ENCODE measurements around the gene CYS1.
"Not testable (repeated sequence)": the region's sequence is repeated elsewhere in the genome, so short reads cannot be mapped to it uniquely, and the experiment has no call there.

CYS1 gene

DNA sequence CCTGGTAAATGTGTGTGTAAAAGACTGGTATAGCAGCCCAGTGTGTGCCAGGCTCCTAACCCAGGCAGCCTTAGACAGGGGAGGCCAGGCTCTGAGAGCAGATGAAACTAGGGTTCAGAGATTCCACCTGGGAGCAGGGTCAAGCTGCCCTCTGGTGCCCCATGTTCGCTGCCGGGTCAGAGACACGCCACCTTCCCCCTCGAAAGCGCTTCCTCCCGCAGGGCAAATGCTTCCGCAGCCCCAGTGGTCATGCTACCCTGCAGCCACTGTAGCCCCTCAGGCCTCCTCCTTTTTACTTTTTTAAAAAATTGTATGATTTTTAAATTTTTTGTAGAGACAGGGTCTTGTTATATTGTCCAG lies 47.5 kb downstream of the CYS1 start:
- no peak for TF ChIP-seq CTCF (IDR thresholded peaks at IDR 0.05; ENCODE audit: extremely low read depth, missing control alignments)

DNA sequence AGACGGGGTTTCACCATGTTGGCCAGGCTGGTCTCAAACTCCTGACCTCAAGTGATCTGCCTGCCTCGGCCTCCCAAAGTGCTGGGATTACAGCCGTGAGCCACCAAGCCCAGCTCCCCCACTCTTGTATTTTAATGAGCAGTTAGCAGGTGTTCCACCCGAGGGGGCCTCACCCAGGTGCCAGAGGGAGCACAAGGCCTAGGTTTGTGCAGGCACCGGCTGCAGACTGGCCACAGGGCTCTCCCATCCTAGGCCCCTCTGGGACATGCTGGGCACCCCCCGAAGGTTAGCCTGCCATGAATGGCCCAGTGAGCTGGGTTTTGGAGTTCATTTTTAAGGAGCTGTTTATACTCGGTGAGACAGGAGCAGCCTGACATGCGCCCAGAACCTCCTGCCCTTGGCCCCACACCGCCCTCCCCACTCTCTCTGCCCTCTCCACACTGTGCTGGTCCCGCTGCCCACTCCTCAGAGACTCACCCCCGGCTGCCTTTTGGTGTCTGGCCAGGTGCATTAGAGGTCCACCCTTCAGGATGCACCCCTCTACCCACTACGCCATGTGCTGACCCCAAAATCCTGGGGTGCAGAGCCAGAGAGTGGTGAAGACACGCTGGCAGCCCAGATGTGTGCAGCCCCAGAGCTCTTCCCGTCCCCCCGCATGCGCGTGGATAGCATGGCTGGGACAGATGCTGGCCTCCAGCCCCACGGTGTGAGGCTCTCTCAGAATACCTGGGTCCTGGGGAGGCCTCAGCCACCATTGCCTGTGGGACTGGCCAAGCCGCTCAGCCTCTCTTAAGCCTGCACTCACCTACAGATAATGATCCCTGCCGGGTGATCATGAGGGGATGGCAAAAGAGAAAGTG lies 48.1 kb downstream of the CYS1 start:
- TF ChIP-seq CTCF (IDR thresholded peaks at IDR 0.05; ENCODE audit: extremely low read depth, missing control alignments), result no peak
- DNase-seq (ENCODE audit: low spot score), result no peak

More for the DNA sequence above, 47.5 kb downstream of the CYS1 start:
- no peak for DNase-seq (ENCODE audit: low spot score)

- not testable (repeated sequence) for DNase-seq (ENCODE audit: low spot score)
Observed at GRCh38 chr2:10030798-10031197, 49.4 kb downstream of the CYS1 start.

GRCh38 chr2:10030311-10030736 lies 49.9 kb downstream of the CYS1 start:
- TF ChIP-seq CTCF (IDR thresholded peaks at IDR 0.05; ENCODE audit: extremely low read depth, missing control alignments), result no peak
- DNase-seq (ENCODE audit: low spot score), result no peak

GRCh38 chr2:10029875-10030223 lies 50.4 kb downstream of the CYS1 start:
- no peak for DNase-seq (ENCODE audit: low spot score)
- no peak for TF ChIP-seq CTCF (IDR thresholded peaks at IDR 0.05; ENCODE audit: extremely low read depth, missing control alignments)

DNA sequence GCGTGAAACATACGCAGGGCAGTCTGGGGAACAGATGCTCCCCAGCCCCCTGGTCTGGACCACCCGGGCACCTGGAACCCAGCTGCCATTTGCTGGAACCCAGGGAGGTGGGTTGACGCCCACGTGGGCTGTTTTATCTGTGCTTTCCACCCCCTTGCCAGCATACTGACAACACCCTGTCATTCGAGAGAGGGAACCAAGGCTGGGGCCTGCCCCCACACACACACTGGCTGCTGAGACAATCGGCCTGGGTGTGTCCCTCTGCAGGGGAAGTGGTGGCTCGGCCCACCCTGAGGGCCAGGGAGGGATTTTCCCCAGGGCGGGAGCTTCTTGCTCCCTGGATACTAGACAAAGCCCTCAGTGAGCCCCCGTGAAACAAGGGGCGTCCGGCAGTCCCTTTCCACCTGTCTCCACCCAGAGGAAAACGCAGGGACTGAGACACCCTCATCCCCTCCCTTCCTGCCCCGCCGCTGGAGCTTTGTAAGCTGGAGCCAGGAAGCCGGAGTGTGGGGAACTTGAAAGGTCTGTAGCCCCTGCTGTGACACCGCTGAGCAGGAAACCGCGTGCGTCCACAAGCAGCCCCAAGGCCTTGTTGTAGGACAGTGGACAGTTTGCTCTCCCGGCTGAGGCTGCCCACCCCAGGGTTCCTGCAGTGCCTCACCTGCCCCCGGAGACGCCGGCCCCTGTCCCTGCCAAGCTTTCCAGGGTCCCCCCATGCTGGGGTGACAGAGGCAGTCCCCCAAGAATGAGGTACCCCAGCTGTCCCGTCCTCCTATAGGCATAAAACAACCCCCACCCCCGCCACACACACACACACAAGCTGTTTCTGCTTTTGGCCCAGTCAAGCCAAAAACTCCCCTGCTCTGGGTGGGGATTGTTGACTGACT lies 51.0 kb downstream of the CYS1 start:
- peak; percentile 84 for DNase-seq (ENCODE audit: low spot score)
- no peak for TF ChIP-seq CTCF (IDR thresholded peaks at IDR 0.05; ENCODE audit: extremely low read depth, missing control alignments)

DNA sequence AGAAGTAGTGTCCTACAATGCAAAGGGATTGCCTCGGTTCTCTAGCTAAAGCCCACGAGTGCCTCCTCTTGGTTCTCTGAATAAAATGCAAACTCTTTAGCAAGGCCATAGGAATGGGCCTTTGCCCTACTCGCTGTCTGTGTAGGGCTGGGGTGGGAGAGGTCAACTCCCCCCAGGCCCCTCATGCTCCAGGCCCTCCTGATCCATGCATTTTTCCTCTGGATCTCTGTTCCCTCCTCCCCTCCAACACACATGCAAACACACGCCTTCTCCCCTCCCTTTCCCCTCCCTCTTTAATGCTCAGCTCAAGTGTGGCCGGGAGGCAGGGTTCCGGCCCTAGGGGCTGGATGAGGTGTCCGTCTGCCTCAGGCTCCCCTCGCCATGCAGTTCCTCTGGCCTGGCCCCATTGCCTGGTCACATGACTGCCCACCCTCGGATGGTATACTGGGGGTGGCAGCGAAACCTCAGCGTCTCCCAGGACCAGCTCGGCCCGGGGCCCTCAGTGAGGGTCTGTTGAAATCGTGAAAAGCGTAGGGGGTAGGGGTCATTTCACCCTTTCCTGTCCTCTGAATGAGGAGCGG lies 51.7 kb downstream of the CYS1 start:
- no peak for DNase-seq (ENCODE audit: low spot score)
- peak; percentile 4 for TF ChIP-seq CTCF (IDR thresholded peaks at IDR 0.05; ENCODE audit: extremely low read depth, missing control alignments)
